HG02840 (cell line): ENCODE results near the gene BMF.

Source experiments
- ATAC-seq: cut with Tn5 transposase; IDR thresholded peaks from one replicate; pipeline ENCODE4 v1.9.1; 2021; ENCODE audit warnings: mild to moderate bottlenecking, moderate library complexity, moderate number of reproducible peaks; ENCODE audit not compliant: unreplicated experiment, low FRiP score

The BMF gene

DNA sequence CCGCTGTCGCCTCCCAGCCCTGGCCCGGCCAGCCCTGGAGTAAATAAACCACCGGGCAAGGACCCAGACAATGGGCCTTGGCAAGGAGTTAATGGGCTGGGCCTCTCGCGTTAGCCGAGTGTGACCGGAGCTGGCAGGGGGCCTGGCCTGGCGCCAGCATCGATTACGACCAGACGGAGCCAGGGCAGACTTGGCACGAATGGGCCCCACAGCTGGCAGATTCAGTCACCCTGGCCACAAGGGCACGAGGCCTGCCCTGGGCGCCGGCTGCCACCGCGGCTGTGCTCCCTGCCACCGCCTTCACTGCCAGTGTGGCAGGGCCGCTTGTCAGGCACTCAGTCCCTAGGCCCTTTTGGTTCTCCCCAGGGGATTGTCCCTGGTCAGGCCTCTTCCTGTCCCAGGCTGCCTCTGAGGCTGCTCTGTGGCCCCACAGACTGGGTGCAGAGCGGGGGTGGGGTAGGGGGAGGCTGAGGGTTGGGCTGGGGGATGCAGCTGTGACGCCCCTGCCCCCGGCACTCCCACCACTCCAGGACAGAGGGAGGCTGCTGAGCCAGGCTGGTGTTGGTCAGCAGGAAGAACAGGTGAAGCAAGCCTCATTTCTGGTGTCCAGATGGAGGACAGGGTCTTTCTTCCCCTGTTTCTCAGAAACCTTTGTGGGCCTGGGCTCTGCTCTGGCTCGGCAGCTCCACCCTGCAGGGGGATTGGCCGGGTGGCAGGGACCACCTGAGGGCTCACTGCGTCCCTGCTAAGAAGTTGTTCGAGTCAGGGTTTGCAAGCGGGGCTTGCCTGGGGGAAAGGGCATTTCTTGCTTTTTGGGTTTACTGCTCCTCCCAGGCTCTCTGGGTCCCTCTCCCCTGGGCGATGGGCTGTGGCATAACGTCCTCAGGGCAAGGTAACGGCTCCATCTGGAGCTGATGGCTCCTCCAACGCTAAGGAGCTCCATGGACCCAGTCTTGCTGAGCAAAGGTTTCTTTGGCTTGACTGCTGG is 39.2 kb downstream of the BMF start:
- peak; percentile 44 for ATAC-seq

DNA sequence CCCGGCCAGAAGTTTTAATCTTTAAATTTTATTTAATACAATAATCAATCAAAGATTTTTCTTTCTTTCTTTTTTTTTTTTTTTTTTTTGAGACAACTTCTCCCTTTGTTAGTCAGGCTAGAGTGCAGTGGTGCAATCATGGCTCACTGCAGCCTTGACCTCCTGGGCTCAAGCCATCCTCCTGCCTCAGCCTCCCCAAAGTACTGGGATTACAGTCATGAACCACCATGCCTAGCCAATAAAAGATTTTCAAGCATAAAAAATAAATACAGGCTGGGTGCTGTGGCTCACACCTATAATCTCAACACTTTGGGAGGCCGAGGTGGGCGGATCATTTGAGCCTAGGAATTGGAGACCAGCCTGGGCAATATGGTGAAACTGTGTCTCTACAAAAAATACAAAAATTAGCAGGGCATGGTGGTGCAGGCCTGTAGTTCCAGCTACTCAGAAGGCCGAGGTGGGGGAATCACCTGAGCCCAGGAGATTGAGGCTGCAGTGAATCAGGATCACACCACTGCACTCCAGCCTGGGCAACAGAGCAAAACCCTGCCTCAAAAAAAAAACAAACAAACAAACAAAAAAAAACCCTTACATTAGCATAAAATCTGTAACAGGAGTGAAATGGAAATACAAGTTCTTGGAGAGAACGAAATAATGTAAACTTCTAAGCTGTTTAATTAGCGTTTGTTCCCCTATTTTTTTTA is 40.6 kb downstream of the BMF start:
- ATAC-seq: no peak

DNA sequence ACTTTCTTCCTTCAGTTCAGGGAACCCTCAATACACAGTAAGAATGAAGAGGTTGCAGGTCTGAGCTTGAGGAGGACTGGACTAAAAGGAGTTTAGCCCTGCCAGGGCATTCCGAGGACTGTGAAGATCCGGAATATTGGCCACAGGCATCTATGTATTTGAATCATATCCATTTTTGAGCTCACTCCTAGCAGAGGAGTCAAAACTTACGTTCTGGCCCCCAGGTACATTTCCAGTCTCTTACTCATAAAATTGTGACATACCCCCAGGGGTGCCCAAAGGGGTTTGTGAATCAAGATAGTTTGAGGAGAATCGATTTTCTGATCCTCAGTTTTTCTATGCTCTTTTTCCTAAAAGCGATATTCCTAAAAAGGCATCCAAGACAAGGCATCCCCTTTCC is 42.1 kb downstream of the BMF start:
- no peak for ATAC-seq

DNA sequence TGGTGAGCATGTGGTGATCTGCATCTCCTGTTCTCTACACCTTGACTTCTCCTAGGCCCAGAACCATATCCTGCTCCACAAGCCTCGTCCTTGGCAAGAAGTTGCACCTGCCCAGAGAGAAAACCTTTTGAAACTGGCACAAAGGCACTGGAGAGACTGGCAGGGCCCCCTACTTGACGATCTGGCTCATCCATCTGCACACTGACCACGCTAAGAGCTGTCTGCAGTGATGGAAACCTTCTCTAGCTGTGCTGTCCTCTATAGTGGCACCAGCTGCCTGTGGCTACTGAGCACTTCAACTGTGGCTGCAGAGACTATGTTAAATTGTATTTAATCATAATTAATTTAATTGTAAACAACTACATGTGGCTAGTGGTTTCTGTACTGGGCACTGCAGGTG is 43.5 kb downstream of the BMF start:
- ATAC-seq: no peak

DNA sequence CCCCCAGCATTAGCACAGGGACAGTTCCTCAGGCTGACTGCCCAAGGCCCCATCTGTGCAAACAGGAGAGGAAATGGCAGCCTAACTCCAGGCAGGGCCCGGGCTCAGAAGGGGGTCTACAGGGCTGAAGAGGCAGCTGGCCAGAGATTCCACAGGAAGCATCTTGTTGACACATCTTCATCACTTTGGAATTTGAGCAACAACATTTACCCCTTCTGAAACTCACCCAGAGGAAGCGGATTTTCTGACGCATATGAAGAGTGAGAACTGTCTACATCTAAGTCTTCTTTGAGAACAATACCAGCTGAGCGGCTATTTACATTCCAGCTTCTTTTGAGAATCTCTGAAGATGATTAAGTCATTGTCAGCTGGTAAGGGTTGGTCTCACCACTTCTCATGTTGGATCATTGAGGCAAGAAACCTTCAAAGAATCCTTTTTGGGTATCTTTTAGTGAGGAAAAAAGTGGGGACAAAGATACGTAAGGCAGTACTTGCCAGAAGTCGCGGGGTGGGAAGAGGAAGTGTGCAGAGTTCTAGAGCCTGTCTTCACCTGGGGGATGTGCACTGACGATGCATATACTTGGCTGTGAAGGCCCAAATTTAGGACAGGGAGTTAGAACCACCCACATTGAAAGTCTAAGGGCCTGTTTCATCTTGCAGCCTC is 44.3 kb downstream of the BMF start:
- peak; percentile 44 for ATAC-seq

DNA sequence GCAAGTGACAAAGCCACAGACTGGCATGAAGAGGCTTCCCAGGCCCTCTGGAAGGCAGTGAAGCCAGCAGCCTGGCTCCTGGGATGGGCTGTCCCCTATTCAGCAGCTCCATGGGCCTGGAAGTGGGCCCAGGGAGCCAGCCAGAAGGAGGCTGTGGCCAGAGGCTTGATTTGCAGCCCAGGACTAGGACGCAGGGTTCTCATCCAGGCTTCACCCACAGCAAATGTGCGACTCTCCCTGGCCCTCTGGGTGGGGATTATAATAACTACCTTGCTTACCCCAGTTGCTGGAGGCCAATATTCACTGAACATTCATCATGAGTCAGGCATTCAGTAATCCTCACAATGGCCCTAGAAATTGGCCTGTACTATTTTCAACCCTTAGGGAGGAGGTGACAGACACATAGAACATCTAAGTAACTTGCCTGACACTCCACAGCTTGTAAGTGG is 45.1 kb downstream of the BMF start:
- no peak for ATAC-seq

DNA sequence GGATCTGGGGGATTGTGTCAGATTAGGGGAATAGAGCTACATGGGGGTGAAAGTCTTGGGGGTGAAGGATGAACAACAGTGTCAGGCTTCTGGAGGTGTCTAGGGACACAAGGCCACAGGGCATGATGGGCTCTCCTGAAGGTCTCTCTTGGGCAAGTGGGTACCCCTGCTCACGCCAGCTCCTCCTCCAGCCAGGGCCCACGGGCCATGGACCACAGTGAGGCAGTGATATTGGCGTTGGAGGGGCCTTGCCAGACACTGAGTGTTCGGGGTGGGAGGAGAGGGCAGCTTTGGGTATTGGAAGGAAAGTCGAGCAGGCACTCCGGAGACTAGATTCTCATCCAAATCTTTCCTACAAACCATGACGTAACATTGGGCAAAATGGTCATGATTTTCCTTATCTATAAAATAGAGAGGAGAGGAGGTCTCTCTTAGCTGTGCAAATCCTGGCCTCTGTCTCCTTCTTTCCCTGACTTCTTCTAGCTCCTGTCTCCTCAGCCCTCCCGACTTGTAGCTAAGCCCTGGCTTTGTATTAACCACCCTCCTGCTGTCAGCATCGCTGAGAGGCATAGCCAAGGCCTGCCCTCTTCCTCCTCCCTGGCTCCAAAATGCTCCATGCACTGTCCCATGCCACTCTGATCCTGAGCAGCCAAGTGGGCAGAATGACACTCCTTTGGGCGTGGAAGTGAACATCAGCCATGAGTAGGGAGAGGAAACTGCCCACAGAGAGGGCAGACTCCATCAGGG is 45.7 kb downstream of the BMF start:
- no peak for ATAC-seq

DNA sequence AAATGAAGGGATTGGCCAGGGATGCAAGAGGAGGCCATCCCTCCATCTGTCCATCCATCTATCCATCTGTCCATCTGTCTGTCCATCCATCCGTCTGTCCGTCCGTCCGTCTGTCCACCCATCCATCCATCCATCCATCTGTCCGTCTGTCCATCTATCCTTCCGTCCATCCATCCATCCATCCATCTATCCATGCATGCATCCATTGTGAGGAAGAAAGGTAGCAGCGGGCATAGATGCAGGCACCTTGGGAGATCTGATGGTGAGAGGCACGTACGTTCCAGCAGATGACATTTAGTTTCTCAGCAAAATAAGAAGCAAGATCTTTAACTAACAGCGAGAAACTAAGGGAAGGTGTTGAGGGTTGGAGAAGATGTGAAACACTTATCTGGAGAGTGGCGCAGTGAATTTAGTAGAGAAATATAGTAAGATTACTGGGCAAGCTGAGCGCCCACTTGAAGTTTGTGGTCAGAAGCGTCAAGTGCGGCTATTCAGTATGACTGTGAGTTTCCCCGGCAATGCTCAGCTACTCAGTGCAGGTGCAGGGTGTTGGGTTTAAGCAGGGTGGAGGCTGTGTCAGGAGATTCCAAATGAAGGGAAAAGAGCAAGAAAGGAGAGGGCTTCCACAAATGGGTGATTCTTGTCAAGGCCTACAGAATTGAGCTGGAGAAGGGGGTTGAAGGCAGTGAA is 47.3 kb downstream of the BMF start:
- peak; percentile 41 for ATAC-seq

DNA sequence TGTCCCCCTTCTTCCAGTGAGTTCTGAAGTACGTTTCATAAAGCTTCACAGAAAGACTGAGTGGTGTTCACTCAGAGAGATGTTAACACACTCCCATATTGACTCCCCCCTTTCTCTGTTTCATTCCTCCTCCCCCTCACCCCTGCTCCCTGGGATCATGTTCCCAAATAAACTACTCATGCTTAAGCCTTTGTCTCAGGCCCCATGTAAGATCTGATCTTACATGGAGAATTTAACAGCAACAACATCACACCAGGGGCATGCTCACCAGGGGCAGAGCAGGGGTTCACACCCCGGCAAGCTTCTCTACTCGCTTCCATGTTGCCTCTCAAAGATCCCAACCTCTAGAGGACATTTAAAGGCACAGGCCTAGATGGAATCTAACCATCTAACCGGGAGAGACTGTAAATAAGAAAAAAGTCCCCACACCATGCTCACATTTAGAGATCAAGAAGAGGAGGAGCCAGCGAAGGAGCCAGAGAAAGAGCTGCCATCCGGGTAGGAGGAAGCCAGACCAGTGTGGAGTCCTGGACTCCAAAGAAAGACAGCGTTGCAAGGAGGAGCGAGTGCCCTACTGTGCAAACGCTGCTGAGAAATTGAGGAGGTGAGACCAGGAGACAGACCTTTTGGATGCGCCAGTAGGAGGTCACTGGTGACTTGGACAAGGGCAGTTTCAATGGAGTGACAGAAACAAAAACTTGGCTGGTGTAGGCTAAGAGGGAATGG is 48.3 kb downstream of the BMF start:
- ATAC-seq: no peak

DNA sequence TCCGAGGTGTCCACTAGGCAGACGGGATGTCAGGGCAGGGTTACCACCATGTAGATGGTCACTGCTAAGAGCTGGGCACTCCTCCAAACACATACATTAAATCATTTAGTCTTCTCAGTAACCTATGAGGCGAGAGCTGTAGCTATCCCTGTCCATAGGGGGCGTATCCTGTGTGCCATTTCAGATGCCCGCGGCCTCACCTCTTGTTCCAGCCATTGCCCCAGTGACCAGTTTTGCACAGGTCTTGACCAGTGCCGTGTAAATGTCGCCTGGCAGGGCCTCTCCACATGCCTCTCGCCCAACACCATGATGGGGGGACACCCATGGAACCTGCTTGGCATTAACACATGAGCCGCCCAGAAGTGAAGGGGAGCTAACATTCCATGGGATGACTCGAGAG is 48.9 kb downstream of the BMF start:
- no peak for ATAC-seq

DNA sequence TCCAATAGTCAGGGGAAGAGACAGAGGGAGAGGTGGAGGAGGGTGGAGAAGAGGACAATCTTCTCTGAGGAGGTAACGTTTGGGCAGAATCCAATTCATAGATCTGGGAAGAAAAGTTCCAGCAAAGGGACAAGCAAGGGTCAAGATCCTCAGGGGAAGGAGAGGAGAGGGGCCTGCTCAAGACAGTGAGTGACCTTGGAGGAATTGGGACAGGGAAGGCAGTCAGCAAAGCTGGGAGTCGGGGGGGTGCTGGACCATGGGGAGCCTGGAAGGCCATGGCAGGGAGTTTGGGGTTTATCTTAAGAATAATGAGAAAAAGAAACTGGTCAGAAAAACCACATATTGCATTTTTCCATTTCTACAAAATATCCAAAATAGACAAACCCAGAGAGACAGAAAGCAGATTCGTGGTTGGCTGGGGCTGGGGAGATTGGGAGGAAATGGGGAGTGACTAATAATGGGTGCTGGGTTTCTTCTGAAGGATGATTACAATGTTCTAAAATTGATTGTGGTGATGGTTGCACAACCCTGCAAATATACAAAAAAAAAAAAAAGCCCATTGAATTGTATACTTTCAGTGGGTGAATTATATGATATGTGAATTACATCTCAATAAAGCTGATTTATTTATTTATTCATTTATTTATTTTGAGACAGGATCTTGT is 50.1 kb downstream of the BMF start:
- no peak for ATAC-seq

DNA sequence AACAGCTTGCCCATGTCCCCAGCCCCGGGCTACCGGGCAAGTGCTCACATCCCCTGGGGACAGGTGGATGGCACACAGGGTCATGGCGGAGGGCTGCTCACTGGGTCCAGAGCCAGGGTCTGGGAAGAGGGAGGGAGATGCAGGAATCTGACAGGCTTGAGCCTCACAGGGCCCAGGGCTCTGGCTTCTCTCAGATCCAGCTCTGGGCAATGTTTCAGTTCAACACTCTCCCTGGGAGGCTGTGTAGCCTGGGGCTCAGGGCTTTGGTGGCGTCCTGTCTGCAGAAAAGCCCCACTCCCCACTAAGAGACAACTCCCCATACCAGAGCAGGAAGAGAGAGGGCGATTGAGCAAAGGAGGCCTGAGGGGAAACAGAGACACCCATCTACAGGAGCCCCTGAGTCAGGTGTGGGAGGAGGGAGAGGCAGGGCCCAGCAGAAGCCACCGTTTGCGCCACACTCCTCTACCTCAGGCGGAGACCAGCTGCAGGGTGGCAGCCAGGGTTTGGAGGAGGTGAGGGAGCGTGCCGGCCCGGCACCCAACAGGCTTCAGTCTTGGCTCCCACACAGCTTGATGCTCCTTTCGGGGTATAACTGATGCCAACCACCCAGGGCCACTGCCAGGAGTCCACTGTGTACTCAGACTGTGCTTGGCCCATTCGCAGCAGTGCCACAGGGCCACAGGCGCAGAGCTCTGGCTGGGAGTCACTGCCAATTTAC is 52.9 kb downstream of the BMF start:
- no peak for ATAC-seq

DNA sequence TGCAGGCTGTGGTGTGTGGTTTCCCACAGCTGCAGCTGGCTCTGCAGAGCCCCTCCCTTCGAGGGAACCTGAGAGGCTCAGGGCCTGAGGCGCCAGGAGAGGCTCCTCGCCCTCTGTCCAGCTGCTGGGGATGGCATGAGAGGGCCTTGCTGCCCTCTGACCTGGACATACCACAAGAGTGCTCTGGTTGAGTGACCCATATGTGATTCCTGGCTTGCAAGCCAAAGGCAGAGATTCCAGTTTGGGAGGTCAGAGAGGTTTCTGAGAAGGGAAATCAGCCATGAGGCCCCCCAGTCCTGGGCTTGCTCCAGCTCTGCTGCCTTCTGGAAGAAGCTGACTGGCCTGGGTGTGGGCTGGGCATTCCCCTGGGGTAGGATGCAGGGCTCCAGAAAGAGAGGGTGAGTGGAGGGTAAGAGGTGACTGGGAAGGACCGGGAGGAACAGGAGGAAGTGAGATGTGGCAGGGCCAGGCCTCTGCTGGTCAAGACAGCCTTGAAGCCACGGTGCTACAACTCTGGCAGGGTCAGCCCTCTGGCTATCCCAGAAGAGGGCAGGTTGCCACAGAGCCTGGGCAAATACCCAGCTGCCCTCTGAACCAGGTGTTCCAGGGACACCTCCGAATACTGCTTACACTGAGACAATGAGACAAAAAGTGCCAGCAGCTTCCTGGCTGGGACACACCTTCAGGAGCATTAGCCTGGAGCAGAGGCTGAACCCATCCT is 53.7 kb downstream of the BMF start:
- ATAC-seq: no peak

DNA sequence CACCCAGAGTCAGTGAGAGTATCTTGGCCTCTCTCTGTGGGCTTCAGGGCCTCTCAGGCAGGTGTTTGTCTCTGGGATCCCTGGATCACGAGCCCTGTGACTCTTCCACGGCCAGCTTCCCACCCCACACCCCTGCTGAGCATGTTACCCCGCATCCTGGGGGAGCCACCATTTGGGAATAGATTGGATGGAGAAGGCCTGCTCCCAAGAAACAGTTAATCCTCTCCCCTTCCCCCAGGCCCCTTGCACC is 54.1 kb downstream of the BMF start:
- no peak for ATAC-seq

DNA sequence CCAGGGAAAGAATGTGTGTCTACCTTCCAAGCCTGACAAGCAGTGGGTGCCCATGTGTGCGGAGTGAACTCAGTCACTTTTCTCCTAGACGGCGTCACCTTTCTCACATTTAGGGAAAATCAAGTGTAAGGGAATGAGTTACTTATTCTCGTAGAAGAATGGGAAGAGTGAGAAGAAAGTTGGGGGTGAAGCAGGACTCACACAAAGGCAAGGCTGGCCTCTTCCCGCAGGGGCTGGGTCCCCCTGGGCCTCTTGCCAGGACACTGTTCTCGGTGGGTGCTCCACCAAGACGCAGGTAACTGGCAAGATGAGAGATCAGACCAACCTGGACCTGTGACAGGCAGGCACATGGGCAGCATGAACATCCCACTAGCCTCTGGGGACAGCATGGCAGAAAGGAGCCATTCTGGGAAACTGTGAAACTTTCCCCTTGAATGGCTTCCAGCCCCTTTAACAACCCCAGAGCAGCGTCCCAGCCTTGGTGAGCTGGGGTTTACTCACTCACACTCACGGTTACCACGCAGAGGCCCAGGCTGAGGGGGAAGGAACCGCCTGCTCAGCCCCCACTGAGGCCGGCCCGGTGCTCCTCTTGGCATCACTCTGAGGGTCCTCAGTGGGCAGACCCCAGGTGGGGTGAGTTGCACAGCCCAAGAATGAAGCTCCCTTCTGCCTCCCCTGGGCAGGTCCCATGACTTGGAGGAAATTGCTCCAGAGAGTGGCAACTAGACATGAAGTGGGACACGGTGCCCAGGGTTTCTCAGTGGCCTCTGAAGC is 54.7 kb downstream of the BMF start:
- no peak for ATAC-seq

DNA sequence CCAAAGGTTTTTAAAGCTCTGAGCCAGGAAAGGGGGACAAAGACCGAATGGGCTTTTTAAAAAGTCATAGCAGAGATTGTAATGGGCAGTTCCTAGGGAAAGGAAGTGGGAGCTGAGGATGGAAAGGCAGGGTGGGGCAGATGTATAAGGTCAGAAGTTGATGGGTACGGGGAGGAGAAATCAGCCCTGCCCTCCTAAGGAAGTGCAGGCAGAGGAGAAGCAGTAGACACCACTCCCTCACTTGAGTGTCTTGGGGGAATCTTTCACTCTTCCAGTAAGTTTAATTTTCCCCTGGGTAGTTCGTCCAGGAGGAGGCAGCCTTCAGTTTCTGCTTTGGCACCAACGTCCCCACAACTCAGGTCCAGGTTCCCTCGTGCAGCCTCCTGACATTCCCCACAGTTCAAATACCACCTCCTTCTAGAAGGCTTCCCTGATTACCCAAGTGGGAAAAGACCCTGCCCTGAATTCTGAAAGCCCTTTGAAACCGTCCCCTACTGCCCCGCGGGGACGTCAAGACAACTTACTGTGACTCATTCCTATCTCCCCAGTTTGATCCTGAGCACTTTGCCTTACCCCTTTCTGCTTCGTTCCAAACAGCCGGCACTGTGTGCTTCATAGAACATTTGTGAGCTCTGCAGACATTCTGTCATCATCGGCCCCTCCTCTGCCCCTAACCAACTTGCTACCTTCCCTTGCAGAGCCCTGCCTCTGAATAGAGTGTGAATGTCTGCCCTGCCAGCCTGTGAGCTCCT is 55.4 kb downstream of the BMF start:
- ATAC-seq: no peak
